ENCODE results near the gene DERL3. TPM values are rescaled to one million over a fixed set of nuclear protein-coding genes. Genes with fewer than 3 reads are reported as not detected.

The DERL3 gene
- total RNA-seq, 1 experiment from 2014 or later = not detected

DNA sequence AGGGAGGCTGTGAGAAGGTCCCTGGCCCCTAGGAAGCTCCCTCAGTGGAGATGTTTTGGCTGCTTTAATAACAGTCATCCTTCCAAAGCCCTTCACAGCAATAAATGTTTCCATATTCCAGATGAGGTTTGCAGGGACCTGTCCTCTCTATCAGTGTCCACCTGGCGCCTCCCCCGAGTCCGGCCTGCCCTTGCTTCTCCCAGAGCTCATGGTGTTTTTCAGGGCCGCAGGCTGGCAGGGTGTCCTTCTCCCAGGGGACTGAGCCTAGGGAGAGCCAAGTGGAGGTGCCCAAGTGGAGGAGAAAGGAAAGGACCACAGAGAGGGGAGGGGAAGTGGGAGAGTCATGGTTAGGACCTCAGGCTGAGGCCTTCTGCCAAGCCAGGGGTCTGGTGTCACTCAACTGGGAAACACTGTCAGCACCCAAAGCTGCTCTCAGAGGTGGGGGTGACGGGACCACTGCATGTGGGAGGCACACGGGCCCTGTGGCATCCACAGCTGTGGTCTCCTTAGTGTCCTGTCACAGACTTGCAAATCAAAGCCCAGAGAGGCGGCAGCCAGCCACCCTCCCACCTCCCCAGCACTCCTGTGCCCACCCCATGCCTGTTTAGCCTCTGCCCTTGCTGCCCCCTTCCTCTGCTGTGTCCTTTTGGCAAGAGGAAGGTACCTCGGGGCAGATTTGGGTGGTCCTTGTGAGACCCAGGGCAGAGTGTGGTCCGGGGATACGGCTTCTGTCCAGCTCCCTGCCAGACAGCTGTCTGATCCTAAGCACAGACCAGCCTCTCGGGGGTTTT is 6.4 kb downstream of the DERL3 start:
- no peak for DNase-seq (ENCODE audit: low read depth)

DNA sequence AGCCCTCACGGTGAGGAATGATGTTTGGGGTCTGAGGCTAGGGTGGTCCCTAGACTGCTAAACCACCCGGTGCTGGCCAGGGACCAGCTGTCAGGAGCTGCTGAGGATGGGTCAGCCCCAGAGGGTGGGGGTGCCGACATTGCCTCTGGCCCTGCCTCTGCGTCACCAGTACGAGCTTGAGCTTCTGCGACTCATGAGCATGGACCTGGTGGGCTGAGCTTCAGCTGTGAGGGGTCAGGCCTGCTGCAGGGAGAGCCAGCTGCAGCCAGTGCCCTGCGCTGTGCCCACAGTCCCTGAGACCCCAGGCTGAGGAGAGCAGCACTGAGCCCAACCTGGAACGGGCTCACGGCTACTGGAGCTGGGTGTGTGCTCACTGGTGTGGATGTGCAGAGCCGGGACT is 7.0 kb downstream of the DERL3 start:
- no peak for DNase-seq (ENCODE audit: low read depth)

DNA sequence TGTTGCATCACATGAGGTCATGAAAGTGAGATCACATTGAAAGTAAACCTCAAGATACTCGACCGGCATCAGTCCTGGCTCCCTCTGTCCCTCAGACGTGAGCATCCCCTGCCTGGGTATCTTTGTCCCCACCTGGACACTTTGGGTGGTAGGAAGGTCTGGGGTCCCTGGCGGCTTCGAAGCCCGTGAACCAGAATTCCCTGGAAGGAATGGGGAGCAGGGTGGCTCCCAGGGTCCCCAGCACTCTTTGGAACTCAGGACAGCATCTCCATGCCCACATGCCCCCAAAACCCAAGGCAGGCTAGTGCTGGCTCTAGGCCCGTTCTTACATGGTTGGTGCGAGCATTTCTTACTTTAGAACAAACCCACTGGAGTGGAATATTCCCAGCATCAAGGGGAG is 7.5 kb downstream of the DERL3 start:
- DNase-seq (ENCODE audit: low read depth) = no peak

DNA sequence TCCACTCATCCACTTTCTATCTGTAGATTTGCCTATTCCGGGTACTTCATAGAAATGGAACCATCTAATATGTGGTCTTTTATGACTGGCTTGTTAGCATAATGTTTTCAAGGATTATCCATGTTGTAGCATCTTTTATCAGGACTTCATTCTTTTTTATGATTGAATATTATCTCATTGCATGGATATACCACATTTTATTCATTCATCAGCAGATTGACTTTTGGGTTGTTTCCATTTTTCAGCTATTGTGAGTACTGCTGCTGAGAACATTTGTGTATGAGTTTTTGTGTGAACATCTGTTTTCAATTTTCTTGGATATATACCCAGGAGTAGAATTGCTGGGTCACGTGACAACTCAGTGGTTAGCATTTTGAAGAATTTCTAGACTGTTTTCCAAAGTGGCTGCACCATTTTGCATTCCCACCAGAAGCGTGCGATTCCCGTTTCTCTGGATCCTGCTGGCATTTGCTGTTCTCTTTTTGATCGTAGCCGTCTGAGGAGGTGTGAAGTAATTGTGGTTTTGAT is 8.9 kb downstream of the DERL3 start:
- DNase-seq (ENCODE audit: low read depth) = no peak

DNA sequence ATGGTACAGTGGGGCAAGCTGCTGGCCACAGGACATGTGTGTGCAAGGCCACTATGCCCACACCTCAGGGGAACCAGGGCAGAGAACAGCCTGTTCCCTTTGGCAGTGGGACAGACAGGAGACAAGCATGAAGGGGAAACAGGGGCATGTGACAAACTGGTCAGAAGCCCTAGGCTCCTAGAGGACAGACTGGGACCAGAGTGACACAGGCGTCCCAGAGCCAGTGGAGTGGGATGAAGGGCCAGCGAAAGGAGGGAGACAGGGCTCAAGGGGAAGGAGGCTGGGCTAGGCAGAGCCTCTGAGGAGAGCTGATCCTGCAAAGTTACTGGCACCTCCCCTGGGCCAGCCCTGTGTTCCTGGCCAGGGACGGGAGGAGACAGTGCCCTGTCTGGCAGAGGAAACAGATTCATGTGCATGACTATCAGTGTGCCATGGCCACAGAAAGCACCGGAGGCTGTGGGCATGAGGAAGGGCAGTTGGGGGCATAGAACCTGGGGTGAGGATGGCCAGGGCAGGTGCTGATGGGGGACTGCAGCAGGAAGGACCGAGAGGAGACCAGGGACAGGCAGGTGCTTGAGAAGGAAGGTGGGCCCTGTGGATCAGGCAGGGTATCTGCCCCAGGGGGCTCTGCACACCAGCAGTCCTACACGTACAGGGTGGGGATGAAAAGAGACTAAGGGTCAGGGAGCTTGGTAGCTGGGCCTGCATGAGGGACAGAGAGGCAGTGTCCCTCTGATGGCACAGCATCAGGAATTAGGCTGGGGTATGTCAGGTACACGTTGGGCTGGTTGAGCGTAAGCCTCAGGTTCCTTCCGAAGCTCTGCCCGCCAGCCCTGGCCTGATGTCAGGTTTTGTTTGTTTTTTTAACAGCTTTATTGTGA is 9.8 kb downstream of the DERL3 start:
- DNase-seq (ENCODE audit: low read depth) = no peak

DNA sequence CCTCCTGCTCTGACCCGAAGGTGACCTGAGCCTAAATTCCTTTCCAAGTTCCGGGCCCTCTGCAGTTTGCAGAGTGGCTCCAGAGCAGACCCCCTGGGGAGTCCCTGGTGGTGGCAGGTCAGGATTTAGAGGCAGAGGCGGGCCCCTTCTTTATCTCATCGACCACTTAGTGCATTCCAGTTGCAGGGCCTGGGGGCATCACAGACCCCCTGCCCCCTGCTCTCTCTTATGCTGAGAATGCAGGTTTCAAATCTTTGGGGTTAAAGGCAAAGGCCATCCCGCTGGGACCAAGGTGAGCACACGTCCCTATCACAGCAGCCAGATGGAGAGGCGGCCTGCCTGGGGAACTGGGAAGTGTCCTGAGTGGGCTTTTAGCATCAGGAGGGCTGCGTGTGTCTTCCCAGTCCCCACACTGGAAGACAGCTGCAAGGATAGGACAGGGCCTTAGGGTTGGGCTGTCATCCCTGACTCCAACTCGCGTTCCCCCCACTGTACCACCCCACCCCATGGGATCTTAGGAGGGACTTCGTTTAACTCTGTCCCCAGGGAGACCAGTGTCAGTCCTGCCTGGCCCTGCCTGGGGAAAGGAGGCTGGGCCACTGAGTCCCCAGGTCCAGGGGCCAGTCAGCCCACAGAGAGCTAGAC is 11.3 kb downstream of the DERL3 start:
- DNase-seq (ENCODE audit: low read depth) = no peak

DNA sequence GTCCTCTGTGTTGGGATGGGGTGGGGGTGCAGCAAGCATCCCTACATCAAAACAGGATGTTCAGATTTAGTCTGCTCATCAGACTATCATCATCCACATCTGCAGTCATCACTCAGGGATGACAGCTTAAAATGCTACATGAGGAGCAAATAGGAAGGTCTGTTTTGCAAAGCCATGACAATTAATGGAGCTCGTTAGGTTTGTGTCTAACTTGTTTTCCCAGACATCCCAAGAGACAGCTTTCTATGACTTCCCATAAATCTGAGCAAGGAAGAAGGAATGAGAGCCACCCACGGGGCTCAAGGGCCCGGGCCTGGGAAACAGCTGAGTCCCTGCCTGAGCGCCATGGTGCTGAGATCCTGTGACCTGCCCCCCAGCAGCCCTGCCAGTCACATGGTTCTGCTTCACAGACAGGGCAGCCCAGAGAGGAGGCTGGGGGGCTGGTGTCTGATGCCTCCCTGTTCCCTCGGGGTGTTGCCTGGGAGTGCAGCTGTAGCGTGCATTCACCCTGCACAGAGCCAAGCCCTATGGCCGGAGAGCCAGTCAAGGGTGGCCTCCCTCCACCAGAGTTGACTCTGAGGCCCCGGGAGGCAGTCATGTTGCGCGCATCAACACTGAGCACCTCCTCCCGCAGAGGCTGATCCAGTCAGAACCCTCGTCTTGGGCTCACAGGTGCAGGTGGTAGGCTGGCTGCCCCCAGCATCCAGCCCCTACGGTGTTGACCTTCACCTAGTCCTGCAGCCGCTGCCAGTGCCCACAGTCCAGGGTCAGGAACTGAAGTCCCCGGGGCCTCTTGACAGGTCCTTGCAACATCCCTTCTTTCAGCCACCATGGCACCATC is 12.1 kb downstream of the DERL3 start:
- DNase-seq (ENCODE audit: low read depth) = no peak

DNA sequence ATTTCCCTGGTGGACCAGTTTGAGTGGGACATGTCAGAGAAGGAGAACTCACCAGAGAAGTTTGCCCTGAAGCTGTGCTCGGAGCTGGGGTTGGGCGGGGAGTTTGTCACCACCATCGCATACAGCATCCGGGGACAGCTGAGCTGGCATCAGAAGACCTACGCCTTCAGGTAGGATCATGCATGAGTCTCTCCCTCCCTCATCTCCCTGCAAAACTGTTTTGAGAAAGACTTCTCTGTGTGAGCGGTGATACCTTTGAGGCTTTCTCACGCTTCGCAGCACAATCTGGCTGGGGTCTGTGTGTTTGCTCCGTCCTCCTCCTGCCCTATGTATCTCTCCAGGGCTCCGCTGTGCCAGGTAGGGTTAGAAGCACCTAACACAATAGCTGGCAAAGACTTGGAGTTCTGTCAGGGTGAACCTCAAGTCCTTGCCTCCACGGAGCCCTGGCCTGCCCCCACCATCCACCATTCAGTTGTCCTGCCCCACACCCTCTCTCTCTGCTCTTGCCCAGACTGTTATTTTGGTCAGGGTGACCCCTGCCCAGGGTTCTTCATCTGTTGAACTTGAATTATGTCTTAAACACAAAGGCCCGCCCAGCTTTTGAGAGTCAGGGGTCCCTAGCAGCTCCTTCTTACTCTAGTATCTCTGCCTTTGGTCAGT is 13.4 kb downstream of the DERL3 start:
- no peak for DNase-seq (ENCODE audit: low read depth)

DNA sequence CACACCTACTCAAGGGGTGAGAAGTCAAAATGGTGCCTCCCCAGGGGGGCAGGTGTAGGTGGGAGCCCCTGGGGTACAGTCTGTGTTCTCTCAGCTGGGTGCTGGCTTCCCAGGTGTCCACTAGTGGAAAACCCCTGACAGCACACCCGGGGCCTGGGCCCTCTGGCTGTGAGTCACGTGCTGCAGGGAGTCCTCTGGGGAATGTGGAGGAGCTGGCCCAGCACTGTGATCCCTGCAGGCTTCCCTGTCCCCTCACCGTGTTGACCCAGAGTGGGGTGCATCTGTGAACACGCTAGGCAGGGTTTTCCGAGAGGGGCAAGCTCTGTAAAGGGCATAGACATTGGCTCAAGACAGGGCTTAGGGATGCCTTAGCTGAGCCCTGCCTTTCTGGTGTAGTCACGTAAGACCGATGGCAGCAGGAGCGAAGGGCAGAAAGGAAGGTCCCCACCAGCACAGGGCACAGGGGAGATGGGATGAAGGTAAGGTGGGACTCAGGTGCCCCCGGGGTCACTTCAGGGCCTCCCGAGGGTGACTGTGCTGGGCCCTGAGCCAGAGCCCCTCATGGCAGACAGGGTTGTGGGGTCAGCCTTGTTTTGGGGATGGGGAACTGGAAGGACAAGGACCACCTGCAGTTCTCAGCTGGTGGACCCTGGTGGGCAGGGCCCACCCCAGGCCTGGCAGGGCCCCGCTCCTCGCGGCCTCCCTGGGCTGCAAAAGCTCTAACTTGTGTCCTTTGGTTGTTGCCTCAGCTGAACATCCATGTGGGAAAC is 14.1 kb downstream of the DERL3 start:
- DNase-seq (ENCODE audit: low read depth) = no peak

DNA sequence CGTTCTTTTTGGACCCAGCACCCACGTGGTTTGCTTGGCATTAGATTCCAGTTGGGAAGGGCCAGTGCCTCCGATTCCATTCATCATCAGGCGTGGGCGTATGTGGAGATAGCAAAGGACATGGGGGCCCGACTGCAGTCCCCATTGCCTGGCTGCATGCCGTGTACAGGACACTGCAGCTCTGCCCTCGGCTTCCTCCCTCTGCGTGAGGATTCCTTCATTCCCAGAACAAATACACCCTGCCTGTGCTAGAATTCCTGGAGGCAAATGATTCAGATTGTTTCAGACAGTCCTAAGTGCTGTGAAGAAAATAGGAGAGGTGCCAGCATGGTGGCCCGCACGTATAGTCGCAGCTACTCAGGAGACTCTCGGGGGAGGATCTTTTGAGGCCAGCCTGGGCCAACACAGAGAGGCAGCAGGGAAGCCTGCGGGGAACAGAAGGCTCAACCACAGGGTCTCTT is 15.4 kb downstream of the DERL3 start:
- DNase-seq (ENCODE audit: low read depth) = no peak

DNA sequence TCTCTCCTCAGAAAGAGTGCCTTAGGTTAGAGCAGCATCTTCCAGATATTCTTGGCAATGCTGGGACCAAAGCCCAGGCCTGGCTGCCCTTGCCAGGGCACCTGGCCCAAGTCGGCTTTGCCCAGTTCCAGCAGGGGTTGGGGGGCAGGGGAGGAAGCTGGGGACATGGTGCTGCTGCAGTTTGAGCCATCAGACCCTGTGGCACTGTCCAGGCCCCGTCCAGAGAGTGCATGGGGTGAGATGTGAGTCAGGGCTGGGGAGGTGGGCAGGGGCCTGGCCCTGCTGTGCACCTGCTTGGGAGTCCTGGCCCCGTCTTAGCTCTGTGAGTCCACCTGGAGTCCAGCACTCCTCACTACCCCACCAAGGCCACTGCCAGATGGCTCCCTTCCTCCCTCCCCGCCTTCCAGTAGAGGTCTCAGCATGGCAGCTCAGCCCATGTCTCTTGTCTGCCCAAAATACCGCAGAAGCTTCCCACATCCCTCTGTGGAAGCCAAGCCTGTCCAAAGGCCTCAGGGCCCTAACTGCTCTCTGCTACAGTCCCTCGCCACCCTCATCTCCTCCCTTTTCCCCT is 16.6 kb downstream of the DERL3 start:
- DNase-seq (ENCODE audit: low read depth) = no peak

DNA sequence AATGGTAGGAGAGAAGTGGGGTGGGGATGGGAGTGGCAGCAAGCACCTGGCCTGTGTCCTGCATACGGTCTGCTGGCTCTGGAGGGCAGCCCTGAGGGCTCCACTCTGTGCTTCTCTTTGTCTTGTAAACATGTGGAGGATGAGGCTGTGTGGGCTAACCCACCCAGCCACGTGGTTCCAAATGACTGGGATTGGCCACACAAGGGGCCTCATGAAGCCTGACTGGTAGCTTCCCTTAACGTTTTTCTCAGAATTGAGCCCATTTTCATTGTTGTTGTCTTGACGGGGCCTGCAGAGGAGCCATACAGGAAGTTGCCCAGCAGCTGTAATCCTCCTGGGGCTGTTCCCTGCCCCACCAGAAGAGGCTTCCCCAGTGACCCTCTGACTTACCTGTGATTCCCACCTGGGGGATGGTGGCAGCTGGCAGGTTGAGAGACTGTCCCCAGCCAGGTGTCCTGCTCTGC is 18.0 kb downstream of the DERL3 start:
- DNase-seq (ENCODE audit: low read depth) = no peak

DNA sequence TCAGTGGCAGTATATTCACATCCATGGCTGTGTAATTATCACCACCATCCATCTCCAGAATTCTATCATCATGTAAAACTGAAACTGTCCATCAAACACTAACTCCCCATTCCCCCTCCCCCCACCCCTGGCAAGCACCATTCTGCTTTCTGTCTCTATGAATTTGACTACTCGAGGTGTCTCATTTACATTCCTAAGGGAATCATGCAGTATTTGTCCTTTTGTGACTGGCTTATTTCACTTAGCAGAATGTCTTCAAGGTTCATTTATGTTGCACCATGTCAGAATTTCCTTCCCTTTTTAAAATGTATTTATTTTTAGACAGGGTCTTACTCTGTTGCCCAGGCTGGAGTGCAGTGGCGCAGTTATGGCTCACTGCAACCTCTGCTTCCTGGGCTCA is 20.3 kb downstream of the DERL3 start:
- no peak for DNase-seq (ENCODE audit: low read depth)

DNA sequence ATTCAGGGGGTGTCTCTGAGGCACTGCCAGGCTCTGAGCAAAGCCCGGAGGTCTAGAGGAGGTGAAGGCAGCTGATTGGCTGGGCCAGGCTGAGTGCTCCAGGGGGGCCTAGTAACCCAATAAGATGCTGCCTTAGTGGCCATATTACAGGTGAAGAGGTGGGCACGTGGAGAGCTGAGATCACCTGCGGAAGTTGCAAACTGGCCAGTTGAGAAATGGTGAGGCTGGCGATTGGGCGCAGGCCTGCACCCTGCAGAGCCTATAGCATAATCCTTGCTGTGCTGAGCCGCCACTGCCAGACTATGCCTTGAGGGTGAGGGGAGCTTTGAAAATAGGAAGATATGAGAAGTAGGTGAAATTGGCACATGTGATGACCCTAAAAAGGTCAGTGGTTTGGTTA is 21.7 kb downstream of the DERL3 start:
- DNase-seq (ENCODE audit: low read depth) = no peak

DNA sequence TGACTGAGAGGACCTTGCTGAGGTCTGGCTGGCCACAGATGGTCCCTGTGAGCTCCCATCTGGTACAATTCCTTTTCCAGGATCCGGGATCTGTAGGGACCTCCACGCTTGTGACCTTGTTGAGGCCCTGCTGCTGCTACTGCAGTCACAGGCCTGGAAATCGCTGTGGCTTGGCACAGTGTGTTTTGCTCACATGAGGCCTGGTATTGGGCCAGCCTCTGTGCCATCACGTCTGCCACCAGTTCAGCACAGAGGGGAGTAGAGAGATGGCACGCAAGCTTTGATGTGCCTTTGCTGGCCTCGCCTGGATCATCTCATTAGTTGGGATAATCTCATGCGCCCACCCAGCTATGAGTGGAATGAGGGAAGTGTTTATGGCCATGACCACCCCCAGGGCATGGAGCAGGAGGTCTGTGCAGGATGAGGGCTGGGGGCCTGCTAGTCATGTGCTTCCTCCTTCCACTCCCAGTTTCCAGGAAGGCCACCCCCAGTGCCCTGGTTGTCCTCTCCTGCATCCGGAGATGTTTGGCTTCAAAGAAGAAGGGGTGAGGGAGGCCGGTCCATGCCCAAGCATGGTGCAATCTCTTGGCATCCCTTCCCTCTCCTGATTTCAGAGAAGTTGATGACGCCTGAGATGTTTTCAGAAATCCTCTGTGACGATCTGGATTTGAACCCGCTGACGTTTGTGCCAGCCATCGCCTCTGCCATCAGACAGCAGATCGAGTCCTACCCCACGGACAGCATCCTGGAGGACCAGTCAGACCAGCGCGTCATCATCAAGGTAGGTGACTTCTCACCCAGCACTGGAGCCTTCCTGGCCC is 22.4 kb downstream of the DERL3 start:
- no peak for DNase-seq (ENCODE audit: low read depth)

DNA sequence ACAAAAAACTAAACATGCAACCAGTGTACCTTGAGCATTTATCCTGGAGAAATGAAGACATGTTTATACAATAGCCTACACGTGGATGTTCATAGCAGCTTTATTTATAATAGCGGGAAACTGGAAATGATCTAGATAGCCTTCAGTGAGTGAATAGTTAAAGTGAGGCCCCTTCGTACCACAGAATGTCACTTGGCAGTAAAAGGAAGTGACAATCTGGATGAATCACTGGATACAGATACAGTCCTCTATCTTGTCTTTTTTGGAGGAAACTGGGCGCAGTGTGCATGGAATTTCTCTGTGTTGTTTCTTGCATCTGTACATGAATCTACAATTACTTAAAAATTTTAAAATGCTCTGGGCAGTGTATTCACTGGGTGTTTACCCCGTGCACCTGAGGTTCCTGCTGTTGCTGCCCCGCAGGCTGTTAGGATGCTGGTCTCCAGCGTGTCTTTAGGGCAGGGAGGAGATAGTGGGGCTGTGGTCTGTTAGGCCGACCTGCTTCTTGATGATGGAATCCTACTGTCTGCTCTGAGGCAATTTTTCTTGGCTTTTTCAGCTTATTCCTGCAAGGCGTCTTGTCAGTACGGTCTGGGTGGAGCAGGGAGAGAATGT is 23.2 kb downstream of the DERL3 start:
- no peak for DNase-seq (ENCODE audit: low read depth)

DNA sequence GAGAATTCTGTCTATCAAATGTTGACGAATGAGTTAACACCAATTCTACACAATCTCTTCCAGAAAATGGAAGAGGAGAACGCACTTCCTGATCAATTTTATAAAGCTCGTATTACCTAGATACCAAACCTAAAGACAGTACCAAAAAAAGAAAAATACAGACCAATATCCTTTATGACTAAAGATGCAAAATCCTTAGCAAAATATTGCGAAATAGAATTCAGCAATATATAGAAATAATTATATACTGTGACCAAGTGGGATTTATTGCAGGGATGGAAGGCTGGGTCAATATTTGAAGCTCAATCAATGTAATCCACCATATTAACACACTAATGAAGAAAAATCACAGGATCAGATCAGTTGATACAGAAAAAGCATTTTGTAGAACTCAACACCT is 26.4 kb downstream of the DERL3 start:
- DNase-seq (ENCODE audit: low read depth) = no peak

DNA sequence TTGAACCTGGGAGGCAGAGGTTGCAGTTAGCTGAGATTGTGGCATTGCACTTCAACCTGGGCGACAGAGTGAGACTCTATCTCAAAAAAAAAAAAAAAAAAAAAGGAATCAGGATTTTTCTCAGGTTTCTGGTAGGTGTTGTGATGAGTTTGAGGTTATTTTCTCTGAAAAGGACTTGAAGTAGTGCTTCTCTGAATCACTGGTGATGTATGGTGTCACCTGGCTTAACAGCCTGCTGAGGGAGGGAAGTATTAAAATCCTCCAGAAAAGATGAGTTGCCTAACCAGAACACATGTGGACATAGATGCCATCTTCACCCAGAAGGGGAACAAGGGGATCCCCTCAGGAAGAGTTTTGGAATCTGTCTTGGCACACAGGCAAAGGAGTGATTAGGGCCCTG is 32.0 kb downstream of the DERL3 start:
- DNase-seq (ENCODE audit: low read depth) = no peak

Measured in HT1080 (cell line).